Glutamatergic neuron (in vitro differentiated cells): ENCODE data around the gene GTPBP2. TPM values are rescaled to one million over a fixed set of nuclear protein-coding genes. Genes with fewer than 3 reads are reported as not detected.

Source experiments
- DNase-seq: peaks from one replicate; pipeline ENCODE4 v3.0.0; 2022
- H3K27ac Mint-ChIP-seq: one replicate; pipeline ENCODE4 v1.8.0; 2020; ENCODE audit warnings: mild to moderate bottlenecking, mixed read lengths, inconsistent platforms; ENCODE audit not compliant: unreplicated experiment
- H3K27me3 Mint-ChIP-seq: one replicate; pipeline ENCODE4 v1.8.0; 2020; ENCODE audit warnings: mild to moderate bottlenecking, moderate library complexity, mixed read lengths, inconsistent platforms; ENCODE audit not compliant: unreplicated experiment
- H3K36me3 Mint-ChIP-seq: one replicate; pipeline ENCODE4 v1.8.0; 2020; ENCODE audit warnings: mild to moderate bottlenecking, mixed read lengths, inconsistent platforms; ENCODE audit not compliant: unreplicated experiment
- H3K4me1 Mint-ChIP-seq: one replicate; pipeline ENCODE4 v1.8.0; 2020; ENCODE audit warnings: mild to moderate bottlenecking, low read depth, mixed read lengths, inconsistent platforms; ENCODE audit not compliant: unreplicated experiment
- H3K4me3 Mint-ChIP-seq: one replicate; pipeline ENCODE4 v1.8.0; 2020; ENCODE audit warnings: mild to moderate bottlenecking, mixed read lengths, inconsistent platforms; ENCODE audit not compliant: unreplicated experiment
- H3K9me3 Mint-ChIP-seq: one replicate; pipeline ENCODE4 v1.8.0; 2020; ENCODE audit warnings: mild to moderate bottlenecking, moderate library complexity, mixed read lengths, inconsistent platforms; ENCODE audit not compliant: unreplicated experiment
- CTCF ChIP-seq: fragments of 200-600 bp; sonication (generic); IDR thresholded peaks from one replicate; pipeline ENCODE4 v1.5.0; 2021; ENCODE audit not compliant: partially characterized antibody, unreplicated experiment
- total RNA-seq: library from RNA; stranded (reverse); fragmentation: NEBNext Ultra II Directional; extraction: Animal tissue kit (Norgen Biotek cat#: 25700); gene quantifications from one replicate; pipeline ENCODE4 v1.2.1, GENCODE V29; 2021; ENCODE audit not compliant: unreplicated experiment

The GTPBP2 gene
- total RNA-seq, 1 donor from 2014 or later: 114 TPM

DNA sequence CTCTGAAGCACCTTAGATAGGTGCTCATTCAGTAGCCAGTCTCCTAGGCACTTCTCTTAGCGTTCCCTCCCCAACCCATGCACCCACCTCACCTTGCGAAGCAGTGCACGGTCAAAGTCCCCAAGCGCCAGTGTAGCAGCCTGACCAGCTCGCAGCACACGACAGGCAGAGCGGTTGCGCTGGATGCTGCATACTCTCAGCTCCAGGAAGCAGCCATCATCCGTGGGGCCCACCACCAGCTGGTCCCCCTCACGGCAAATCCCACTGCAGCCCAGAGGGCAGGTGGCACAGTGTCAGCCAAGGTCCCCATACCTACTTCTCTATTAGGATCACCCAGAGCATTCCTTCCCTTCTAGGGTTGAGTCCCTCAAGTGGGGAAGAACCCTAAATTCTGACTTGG, 6.5 kb downstream of the GTPBP2 start:
- Mint-ChIP-seq H3K9me3 (peaks cover 3% of the 10 kb centered on the region), H3K36me3 (peaks cover 5% of the 10 kb centered on the region), H3K27ac (no peak overlapping the region), H3K27me3 (peaks cover 2% of the 10 kb centered on the region), H3K4me3 (no peak overlapping the region), H3K4me1 (peaks cover 6% of the 10 kb centered on the region)
- no peak for DNase-seq
- TF ChIP-seq CTCF: no peak

GRCh38 chr6:43621836-43622180, 7.3 kb downstream of the GTPBP2 start:
- Mint-ChIP-seq H3K27ac (no peak overlapping the region), H3K4me1 (peaks cover 2% of the 10 kb centered on the region), H3K27me3 (peaks cover 2% of the 10 kb centered on the region), H3K9me3 (peaks cover 3% of the 10 kb centered on the region), H3K36me3 (peaks cover 5% of the 10 kb centered on the region), H3K4me3 (no peak overlapping the region)
- no peak for DNase-seq
- TF ChIP-seq CTCF: no peak

- H3K27me3 Mint-ChIP-seq: peaks cover 2% of the 10 kb centered on the region
- peaks cover 5% of the 10 kb centered on the region for H3K36me3 Mint-ChIP-seq
- H3K9me3 Mint-ChIP-seq: peaks cover 3% of the 10 kb centered on the region
- H3K4me1 Mint-ChIP-seq: peaks cover 1% of the 10 kb centered on the region
- DNase-seq: no peak
- no peak overlapping the region for H3K4me3 Mint-ChIP-seq
- TF ChIP-seq CTCF: no peak
- no peak overlapping the region for H3K27ac Mint-ChIP-seq
Measured at GRCh38 chr6:43621078-43621835, 7.8 kb downstream of the GTPBP2 start.

- H3K36me3 Mint-ChIP-seq: peaks cover under 1% of the 10 kb centered on the region
- no peak for TF ChIP-seq CTCF
- H3K4me3 Mint-ChIP-seq: no peak overlapping the region
- no peaks in the 10 kb centered on the region for H3K27me3 Mint-ChIP-seq
- peaks cover 7% of the 10 kb centered on the region for H3K4me1 Mint-ChIP-seq
- DNase-seq: no peak
- H3K27ac Mint-ChIP-seq: no peak overlapping the region
- no peaks in the 10 kb centered on the region for H3K9me3 Mint-ChIP-seq
Measured at GRCh38 chr6:43616725-43617472, 12.2 kb downstream of the GTPBP2 start.

GRCh38 chr6:43614396-43614730, 14.7 kb downstream of the GTPBP2 start:
- no peak for DNase-seq

More at GRCh38 chr6:43614396-43614730, 14.7 kb downstream of the GTPBP2 start:
- TF ChIP-seq CTCF: no peak
- Mint-ChIP-seq H3K4me3 (no peak overlapping the region), H3K36me3 (no peaks in the 10 kb centered on the region), H3K27ac (no peak overlapping the region), H3K9me3 (no peaks in the 10 kb centered on the region), H3K27me3 (no peaks in the 10 kb centered on the region), H3K4me1 (peaks cover 11% of the 10 kb centered on the region)
